Right lobe of liver (tissue), 6 donors: Measurements from ENCODE around the gene WAC. TPM values are rescaled to one million over a fixed set of nuclear protein-coding genes. Genes with fewer than 3 reads are reported as not detected.

Experiments used
- ATAC-seq, 4 donors: fragments of 200-7000 bp; cut with Tn5 transposase; one replicate each; pipeline ENCODE4 v1.9.1; 2020; ENCODE audit warnings: mild to moderate bottlenecking in 4 of 4, moderate library complexity in 4 of 4
- DNase-seq, 3 donors: peaks; one replicate each; pipeline ENCODE4 v3.0.0-alpha.2; 2020
- H3K27ac ChIP-seq, 3 donors: fragments of 200-600 bp; one replicate each; pipeline ENCODE4 v1.8.0; 2022
- H3K27me3 ChIP-seq, 2 donors: fragments of 200-600 bp; one replicate each; pipeline ENCODE4 v1.8.0; 2022
- H3K36me3 ChIP-seq, 4 donors: fragments of 200-600 bp; sonication (generic) in 1 of 4; one replicate each; pipeline versions ENCODE4 v1.5.1 to v1.8.0; 2017 to 2022; ENCODE audit warnings: control low read depth in 1 of 4
- H3K4me1 ChIP-seq, 4 donors: fragments of 200-600 bp; sonication (generic) in 1 of 4; one replicate each; pipeline versions ENCODE4 v1.5.1 to v1.8.0; 2017 to 2022; ENCODE audit warnings: control low read depth in 1 of 4
- H3K4me3 ChIP-seq, 3 donors: fragments of 200-600 bp; one replicate each; pipeline ENCODE4 v1.8.0; 2022
- H3K9me3 ChIP-seq, 4 donors: fragments of 200-600 bp; sonication (generic) in 1 of 4; one replicate each; pipeline versions ENCODE4 v1.5.1 to v1.8.0; 2017 to 2022; ENCODE audit warnings: control low read depth in 1 of 4
- CTCF ChIP-seq, 4 donors: fragments of 200-600 bp in 3 of 4; fragments of 450-650 bp in 1 of 4; IDR thresholded peaks; one replicate each; pipeline versions ENCODE4 v1.5.1 to v1.8.0; 2016 to 2022; ENCODE audit warnings: antibody characterized with exemption in 4 of 4, mild to moderate bottlenecking in 2 of 4
- POLR2A ChIP-seq: fragments of 450-650 bp; IDR thresholded peaks from one replicate; pipeline ENCODE4 v1.6.1; 2017; ENCODE audit warnings: antibody characterized with exemption, mild to moderate bottlenecking
- WGBS: methylation state at CpG from one replicate; pipeline ENCODE4 v1.1.6; 2018; ENCODE audit warnings: low coverage, low lambda C conversion rate; ENCODE audit not compliant: insufficient coverage; ENCODE audit errors: missing lambda C conversion rate; 5-methylcytosine and 5-hydroxymethylcytosine counted together
- intact Hi-C, 2 donors: fragments of 100-400 bp; cut with DNase I; formaldehyde crosslinking; loops; one replicate each; pipeline versions ENCODE4 v1.11.2 to v1.14.1; 2022
- total RNA-seq, 6 experiments: library from RNA; depleted of rRNA in 2 of 6; stranded (reverse); fragments of >200 nt in 2 of 6; fragmentation: NEBNext Ultra II Directional in 3 of 6; extraction: Animal tissue kit (Norgen Biotek cat#: 25700) in 3 of 6; gene quantifications; one replicate each; pipeline versions ENCODE4 v1.1.0 to v1.2.4, GENCODE V29; 2016 to 2023
- donor health status: DM: no; HTN: yes; CAD: no.
- donor health status: DM: no; HTN: no; CAD: no.
- donor health status: DM: no; HTN: no; CAD: no.
- donor health status: DM: no; HTN: yes; CAD: no.
- donor health status: DM: no; HTN: yes; CAD: no.

The WAC gene
- total RNA-seq, 6 experiments from 2014 or later: 34.3 to 52.4 (median 48.9) TPM

- H3K36me3 ChIP-seq: peaks cover 0 to 7% (median 1%) of the 10 kb centered on the region in 4 donors
- intact Hi-C loops: loop anchor here in 1 of 2 donors (10.0 kb wide), 1 partner anchor 54 kb away; no protein-coding TSS in a partner anchor
- 63% methylated on average over 3 of the region's 3 CpGs for WGBS
- peaks cover 0 to 9% (median 0%) of the 10 kb centered on the region in 4 donors for H3K4me1 ChIP-seq
- DNase-seq (no peak), ATAC-seq (no peak)
- H3K27me3 ChIP-seq: no peaks in the 10 kb centered on the region
- no peak overlapping the region for H3K4me3 ChIP-seq
- TF ChIP-seq POLR2A (no peak), CTCF (IDR thresholded peaks at IDR 0.05) (no peak)
- no peaks in the 10 kb centered on the region for H3K9me3 ChIP-seq
- H3K27ac ChIP-seq: no peak overlapping the region
These were observed 2.2 kb upstream of the WAC start for GRCh38 chr10:28530751-28531150.

- TF ChIP-seq CTCF (IDR thresholded peaks at IDR 0.05) (no peak), POLR2A (no peak)
- Histone ChIP-seq H3K4me3 (peak overlapping the region; percentile 86 to 92 (median 91)), H3K9me3 (no peaks in the 10 kb centered on the region), H3K27me3 (no peaks in the 10 kb centered on the region), H3K36me3 (peaks cover 0 to 31% (median 16%) of the 10 kb centered on the region in 4 donors), H3K27ac (peak overlapping the region; percentile 95 to 98 (median 97)), H3K4me1 (peaks cover 0 to 15% (median 0%) of the 10 kb centered on the region in 4 donors)
- DNase-seq (no peak), ATAC-seq (peak in 2 of 4 donors; percentile 10 to 20)
- WGBS: 0% methylated on average over 7 of the region's 52 CpGs
- intact Hi-C loops: loop anchor here in 1 of 2 donors (10.0 kb wide), 1 partner anchor 52 kb away; no protein-coding TSS in a partner anchor
These were observed 257 bp downstream of the WAC start for GRCh38 chr10:28533186-28533564.

GRCh38 chr10:28533571-28534304 lies 820 bp downstream of the WAC start:
- peak; percentile 80 to 83 (median 81) for DNase-seq
- H3K27ac ChIP-seq: peak overlapping the region; percentile 95 to 98 (median 97)
- 0% methylated on average over 12 of the region's 64 CpGs for WGBS
- ATAC-seq: peak; percentile 14 to 34 (median 21)
- no peak for TF ChIP-seq CTCF (IDR thresholded peaks at IDR 0.05)
- no peak for TF ChIP-seq POLR2A
- H3K27me3 ChIP-seq: no peaks in the 10 kb centered on the region
- H3K4me3 ChIP-seq: peak overlapping the region; percentile 86 to 92 (median 91)
- H3K4me1 ChIP-seq: peaks cover 0 to 15% (median 0%) of the 10 kb centered on the region in 4 donors
- peaks cover 0 to 37% (median 18%) of the 10 kb centered on the region in 4 donors for H3K36me3 ChIP-seq
- H3K9me3 ChIP-seq: no peaks in the 10 kb centered on the region
- intact Hi-C loops: loop anchor here in 1 of 2 donors (10.0 kb wide), 1 partner anchor 51 kb away; no protein-coding TSS in a partner anchor

DNA sequence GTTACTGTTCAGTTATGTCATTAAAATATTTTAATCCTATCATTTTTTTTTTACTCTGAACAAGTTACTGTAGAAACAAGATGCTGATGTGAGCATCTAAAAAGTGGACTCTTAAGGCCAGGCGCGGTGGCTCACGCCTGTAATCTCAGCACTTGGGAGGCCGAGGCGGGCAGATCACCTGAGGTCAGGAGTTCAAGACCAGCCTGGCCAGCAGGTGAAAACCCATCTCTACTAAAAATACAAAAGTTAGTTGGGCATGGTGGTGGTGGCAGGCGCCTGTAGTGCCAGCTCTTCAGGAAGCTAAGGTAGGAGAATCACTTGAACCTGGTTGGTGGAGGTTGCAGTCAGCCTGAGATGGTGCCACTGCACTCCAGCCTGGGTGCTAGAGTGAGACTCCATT lies 2.9 kb downstream of the WAC start:
- ATAC-seq (no peak), DNase-seq (no peak)
- peaks cover 0 to 15% (median 0%) of the 10 kb centered on the region in 4 donors for H3K4me1 ChIP-seq
- intact Hi-C loops: loop anchor here in 1 of 2 donors (10.0 kb wide), 1 partner anchor 49 kb away; no protein-coding TSS in a partner anchor
- H3K36me3 ChIP-seq: peaks cover 0 to 58% (median 27%) of the 10 kb centered on the region in 4 donors
- no peak overlapping the region for H3K27ac ChIP-seq
- 100% methylated on average over 6 of the region's 6 CpGs for WGBS
- no peak for TF ChIP-seq POLR2A
- TF ChIP-seq CTCF (IDR thresholded peaks at IDR 0.05): no peak
- no peaks in the 10 kb centered on the region for H3K27me3 ChIP-seq
- H3K9me3 ChIP-seq: no peaks in the 10 kb centered on the region
- H3K4me3 ChIP-seq: no peak overlapping the region
